ENCODE results near the gene CEBPZ.
A peak's percentile ranks its signal among the peaks of the same experiment; 100 is the strongest.
"Not testable (repeated sequence)": the region's sequence is repeated elsewhere in the genome, so short reads cannot be mapped to it uniquely, and the experiment has no call there.

Gene CEBPZ, protein sequence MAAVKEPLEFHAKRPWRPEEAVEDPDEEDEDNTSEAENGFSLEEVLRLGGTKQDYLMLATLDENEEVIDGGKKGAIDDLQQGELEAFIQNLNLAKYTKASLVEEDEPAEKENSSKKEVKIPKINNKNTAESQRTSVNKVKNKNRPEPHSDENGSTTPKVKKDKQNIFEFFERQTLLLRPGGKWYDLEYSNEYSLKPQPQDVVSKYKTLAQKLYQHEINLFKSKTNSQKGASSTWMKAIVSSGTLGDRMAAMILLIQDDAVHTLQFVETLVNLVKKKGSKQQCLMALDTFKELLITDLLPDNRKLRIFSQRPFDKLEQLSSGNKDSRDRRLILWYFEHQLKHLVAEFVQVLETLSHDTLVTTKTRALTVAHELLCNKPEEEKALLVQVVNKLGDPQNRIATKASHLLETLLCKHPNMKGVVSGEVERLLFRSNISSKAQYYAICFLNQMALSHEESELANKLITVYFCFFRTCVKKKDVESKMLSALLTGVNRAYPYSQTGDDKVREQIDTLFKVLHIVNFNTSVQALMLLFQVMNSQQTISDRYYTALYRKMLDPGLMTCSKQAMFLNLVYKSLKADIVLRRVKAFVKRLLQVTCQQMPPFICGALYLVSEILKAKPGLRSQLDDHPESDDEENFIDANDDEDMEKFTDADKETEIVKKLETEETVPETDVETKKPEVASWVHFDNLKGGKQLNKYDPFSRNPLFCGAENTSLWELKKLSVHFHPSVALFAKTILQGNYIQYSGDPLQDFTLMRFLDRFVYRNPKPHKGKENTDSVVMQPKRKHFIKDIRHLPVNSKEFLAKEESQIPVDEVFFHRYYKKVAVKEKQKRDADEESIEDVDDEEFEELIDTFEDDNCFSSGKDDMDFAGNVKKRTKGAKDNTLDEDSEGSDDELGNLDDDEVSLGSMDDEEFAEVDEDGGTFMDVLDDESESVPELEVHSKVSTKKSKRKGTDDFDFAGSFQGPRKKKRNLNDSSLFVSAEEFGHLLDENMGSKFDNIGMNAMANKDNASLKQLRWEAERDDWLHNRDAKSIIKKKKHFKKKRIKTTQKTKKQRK

DNA sequence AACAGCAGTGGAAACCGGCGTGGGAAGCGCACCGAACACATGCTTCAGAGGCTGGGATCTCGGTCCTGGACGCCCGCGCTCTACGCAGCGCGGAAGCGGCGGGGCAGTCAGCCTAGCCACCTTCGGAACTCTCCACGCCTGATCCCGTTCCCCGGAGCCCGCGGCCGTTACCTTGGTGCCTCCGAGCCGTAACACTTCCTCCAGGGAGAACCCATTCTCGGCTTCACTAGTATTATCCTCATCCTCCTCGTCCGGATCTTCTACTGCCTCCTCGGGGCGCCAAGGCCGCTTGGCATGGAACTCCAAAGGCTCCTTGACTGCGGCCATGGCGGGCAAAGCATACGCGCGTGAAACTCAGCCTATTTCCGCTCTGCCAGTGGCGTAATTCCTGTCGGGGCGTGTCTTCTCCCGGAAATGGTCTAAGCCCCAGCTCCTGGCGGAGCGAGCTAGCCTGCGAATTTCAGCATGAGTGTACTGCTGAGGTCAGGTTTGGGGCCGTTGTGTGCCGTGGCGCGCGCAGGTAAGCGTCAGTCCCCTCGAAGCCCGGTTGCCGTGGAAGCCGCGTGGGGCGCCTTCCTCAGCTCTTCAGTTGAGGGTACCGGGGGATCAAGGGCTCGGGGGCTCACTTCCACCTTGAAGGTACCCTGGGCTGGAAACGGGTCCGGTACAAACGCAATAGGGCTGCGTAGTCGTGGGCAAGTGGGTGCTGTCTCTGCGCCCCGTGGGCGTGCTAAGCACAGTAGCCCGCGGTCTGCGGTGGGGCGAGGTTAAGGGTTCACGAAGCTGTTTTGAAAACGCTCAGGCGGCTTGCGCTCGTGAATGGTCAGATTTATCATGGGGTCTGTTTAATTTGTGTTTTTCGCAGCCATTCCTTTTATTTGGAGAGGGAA is at the start of gene CEBPZ, which contains the start of gene NDUFAF7:
CEBPZ (minus strand) TSS at position 356 of the 890 bp plus-strand sequence; CDS start at position 327, 29 bp downstream.
NDUFAF7 (plus strand) TSS at position 418 of the 890 bp plus-strand sequence; CDS start at position 466, 48 bp downstream.
- DNase-seq (ENCODE audit: low spot score): peak; percentile 92

DNA sequence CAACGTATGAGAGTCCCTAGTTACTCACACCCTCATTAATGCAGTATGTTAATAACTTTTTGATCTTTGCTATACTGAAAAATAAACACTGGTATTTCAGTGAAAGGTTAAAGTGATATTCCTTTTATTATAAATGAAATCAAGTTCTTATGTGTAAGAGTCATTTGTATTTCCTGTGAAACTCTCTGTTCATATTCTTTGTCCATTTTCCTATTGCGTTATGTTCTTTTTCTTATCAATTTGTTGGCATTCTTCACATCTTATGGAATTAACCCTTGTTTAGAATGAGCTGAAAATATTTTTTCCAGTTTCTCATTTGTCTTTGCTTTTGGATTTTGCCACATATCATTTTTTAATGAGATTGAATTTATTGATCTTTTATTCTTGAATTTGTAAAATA is 44.9 kb upstream of the CEBPZ start:
- no peak for DNase-seq (ENCODE audit: low spot score)

DNA sequence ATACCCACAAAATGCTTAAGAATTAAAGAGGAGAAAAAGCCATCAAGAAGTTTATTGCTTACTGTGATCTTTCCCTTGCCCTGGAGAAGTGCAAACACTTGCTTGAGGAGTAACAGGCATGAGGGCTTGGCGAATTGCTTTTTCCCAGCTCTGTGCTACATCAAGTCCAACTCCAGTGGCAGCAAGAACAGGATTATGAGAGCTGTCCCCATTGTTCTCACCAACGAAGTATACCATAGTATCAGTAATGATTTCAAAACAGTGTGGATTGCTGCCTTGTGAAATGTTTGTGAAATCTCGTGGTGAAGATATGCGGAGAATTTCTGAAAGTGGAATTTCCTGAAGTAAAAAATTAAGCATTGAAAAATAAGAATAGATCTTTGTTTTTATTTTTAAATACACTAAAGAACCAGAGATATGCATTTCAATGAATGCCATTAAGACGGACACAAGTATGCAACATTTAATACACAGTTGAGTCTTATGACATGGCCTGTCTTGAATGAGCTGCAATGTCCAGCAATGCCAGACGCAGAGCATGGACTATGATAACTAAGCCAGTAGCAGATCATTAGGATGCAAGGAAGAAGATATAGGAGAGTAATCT is 43.1 kb upstream of the CEBPZ start:
- no peak for DNase-seq (ENCODE audit: low spot score)

DNA sequence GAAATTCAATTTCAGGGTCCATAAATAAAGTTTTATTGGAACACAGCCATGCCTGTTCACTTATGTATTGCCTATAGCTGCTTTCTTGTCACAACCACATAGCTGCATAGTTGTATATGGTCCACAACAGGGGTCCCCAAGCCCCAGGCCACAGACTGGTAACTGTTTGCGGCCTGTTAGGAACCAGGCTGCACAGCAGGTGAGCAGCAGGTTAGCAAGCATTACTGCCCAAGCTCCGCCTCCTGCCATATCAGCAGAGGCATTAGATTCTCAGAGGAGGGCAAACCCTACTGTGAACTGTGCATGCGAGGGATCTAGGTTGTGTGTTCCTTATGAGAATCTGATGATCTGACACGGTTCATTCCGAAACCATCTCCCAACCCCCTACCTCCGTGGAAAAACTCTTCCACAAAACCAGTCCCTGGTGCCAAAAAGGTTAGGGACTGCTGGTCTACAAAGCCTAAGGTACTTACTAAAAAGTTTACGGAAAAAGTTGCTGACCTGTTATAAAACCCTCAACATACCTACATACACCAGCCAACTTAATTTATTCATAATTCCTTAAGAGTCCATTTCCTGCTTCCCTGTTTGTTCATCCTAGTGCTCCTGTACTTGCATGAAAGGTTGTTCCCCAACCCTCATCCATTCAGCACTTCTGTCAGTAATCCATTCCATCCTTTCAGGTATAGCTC is 40.1 kb upstream of the CEBPZ start:
- no peak for DNase-seq (ENCODE audit: low spot score)

DNA sequence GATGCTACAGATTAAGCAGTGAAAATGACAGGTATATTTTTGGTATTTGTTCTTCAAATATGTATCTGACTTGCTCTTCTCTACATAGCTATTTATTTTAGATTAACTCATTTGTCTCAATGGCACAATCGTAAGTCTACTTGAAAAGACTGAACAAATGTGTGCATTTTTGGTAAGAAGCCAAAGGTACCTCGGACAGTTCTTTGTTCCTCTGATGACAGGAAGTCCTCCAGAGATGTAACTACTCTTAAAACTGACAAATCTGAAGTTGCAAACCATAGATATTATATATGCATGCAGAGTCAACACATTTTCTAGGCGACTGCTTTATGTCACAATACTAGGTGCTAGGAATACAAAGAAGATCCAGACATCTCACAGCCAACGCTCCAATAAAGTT is 36.7 kb upstream of the CEBPZ start:
- DNase-seq (ENCODE audit: low spot score): no peak

DNA sequence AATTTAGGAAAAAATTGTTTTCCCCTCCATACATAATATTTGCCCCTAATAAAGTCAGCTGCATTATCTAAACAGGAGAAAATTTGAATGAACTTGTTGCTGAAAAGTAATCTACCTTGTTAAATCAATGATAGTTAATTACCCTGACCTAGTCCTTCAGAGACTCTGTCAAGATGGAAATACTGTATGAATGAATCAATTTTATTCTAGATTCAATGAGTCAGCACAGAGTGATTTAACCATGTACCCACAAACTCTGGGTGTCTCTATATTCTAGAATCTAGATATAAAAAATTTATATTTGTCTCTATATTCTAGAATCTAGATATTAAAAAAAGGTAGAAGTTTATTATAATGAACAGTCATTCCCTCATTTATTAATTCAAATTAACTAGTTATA is 36.3 kb upstream of the CEBPZ start:
- no peak for DNase-seq (ENCODE audit: low spot score)

DNA sequence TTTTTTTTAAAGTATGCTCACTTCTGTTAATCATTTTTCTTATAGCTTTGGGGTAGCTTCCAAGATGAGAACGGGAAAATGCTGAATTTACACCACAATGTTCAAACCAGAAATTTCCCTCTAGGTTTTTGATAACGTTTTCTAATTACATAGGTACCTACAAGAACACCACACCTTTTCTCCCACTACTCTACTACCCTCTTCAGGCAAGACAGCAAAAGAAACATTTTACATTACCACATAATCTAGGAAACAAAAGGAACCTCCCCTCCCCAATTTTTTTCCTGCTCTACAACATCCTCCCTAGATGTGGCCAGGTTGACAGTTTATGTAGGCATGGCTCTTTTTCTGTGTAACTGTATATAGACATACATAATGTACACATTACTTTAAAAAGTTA is 32.4 kb upstream of the CEBPZ start:
- no peak for DNase-seq (ENCODE audit: low spot score)

DNA sequence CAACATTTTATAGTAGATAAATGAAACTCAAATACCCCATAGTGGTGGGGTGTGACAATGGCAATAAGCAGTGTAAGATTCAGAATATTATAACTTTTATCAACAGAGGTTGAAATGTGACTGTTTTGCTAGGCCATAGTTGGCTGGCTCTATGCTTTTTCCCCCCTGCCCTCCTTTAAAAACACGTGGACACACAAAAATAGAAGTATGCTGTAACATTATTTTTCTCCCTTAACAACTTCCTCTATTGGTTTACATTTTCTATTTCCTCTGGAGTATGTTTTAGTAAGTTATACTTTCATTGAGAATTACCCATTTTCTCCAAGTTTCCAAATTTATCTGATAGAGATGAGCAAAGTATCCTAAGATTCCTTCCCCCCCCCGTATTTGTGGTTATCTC is 31.1 kb upstream of the CEBPZ start:
- no peak for DNase-seq (ENCODE audit: low spot score)

DNA sequence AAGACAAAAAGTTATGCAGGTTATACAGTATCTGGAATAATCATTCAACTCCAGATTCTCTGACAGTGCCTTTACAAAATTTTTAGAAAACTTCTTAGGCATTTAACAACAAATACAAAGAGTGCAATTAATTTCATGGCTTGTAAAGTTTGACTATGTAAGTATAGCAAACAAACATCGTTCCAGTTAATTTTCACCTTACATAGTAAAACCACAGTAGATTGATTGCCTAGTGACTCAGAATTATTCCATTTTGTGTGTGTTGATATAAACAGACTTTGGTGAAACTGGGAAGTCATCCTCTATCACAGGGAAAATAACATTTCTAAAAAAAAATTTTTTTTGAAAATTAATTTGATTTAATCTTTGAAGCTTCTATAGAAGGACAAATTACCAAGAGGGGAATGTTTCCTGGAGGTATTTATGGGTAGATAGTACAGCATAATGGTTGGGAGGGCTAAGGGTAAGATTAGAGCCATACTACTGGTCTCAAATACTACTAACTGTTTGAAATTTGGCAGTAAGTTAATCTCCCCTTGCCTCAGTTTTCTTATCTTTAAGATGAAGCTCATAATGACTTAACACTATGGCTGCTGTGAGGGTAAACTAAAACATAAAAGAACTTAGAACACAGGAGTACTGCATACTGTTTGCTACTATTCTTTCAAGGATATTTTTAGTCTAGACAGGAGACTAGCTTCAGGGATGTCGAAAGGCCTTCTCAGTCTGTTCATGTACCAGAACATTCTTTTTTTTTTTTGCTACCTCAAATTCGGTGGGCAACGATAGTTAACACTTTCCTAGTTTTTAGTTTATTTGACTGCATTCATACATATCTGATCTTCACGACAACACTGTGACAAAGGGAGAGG is 19.7 kb upstream of the CEBPZ start:
- no peak for DNase-seq (ENCODE audit: low spot score)

DNA sequence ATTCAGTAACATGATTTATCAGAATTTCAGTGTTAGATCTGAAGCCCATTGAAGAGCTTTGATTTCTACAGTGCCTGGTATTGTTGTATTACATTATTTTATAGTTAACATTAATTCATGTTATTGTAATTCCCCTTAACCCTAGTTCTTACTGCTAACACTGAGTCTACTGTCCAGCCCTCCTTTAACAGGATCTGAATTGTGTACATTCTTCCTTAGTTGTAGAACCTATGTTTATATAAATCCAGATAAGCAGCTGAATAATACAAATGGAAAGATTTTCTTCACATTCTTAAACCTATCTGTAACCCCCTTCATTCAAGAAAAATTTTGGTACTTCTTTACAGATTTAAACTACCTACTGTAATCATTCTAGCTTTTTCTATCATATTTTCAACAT is 14.8 kb upstream of the CEBPZ start:
- DNase-seq (ENCODE audit: low spot score): no peak

DNA sequence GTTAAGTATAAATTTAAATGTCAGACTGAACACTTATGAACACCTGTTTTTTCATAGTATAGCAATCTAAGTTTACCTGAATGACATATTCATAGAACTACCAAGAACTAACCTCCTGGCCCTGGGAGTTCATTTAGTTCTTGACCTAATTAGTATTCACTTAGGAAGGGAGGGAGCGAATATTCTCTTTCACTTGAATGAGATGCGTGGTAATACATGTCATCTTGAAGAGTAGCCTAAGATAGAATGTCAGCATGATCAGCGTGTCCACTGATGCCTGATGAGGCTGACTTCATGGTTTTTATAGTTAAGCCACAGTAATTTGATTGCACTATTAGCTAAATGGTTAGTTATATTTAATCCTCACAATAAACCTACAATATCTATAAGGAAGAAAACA is 13.4 kb upstream of the CEBPZ start:
- no peak for DNase-seq (ENCODE audit: low spot score)

DNA sequence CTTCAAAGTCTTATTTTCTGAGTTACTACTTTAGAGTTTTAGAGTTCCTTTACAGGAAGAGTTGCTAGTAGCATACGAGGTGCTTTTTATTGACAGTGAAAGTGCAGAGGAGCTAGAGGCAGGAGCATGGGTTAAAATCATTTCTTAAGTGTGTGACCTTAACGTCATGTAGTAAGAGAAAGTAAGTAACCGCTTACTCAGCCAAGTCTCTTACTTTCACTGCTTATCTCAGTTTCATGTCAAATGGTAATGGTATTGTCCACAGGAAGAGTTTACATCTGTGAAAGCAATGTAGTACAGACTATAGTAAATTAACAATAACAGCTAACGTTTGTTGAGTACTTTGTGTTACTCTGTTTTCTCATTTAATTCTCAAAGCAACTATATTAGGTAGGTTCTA is 12.6 kb upstream of the CEBPZ start:
- no peak for DNase-seq (ENCODE audit: low spot score)

DNA sequence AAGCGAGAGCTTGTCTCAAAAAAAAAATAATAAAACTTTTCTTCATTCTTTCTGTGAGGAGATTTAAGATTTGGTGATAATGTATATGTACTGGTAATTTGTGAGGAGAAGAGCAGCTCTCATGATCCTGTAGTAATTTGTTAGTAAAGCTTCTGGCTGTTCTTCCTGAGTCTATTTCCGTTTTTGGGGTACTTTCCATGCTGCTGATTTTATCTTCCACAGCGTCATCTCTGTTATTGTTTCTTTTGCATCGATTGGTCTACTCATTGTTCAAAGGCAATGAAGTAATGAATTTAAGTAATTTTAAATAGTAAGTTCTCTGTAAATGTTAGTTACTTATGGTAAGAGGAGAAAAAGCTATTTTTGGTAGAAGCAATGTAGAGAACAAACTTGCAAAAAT is 12.0 kb upstream of the CEBPZ start:
- DNase-seq (ENCODE audit: low spot score): no peak

DNA sequence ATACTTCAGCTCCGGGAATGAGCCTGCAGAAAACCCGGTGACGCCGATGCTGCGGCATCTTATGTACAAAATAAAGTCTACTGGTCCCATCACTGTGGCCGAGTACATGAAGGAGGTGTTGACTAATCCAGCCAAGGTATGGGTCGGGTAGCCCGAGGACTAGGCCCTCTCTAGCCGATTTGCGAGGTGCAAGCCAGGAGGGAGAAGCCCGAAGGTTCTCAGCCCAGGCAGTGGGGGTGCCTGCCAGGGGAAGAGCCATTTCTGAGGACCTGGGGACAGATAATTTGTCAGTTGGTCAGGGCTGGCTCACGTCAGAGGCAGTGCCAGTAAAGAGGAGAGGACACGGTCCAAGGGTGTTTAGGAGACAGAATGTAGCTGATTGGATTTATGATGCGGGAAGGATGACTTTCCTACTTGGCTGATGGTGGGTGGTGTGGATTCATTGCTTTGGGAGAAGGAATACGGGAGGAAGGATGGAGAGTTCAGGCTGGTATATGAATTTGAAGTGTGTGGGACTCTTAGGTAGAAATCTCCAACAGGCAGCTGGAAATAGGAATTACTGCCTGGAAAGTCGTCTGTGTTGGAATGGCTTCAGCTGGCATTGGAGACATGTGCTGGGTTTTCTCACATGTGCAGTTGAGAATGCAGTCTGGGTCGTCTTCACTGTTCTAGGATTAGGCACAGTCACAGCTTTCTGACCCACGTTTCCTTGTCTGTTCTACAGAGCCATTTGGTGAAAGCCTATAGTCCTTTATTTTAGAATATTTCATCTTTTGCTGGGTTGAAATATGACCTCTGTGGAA is 936 bp upstream of the CEBPZ start:
- DNase-seq (ENCODE audit: low spot score): peak; percentile 4

DNA sequence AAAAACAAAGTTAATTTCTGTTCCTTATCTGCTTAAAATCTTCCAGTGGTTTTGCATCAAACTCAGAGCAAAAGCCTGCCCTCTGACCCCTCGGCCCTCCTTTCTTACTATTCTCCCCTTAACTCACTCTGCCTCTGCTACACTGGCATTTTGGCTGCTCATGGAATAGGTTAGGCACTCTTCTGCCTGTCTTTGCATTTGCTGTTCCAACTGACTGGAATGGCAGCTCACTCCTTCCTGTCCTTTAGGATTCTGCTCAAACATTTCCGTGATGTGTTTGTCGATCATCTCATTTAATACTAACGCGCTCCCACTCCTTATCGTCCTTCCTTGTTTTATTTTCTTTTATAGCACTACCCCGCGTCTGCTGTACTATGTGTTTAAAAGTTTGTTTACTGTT is 815 bp downstream of the CEBPZ start:
- DNase-seq (ENCODE audit: low spot score): peak; percentile 18

DNA sequence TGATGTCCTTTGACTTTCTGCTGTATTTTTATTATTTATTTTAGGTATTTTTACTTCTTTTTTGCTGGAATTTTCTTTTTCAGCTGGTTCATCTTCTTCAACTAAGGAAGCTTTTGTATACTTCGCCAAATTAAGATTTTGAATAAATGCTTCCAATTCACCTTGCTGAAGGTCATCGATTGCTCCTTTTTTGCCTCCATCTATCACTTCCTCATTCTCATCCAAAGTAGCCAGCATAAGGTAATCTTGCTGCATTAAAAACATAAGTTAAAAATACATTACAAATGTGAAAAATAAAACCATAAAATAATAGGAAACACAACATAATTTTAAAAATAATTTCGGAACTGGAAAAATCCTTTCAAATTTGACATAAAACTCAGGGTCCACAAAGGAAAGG is 2.6 kb downstream of the CEBPZ start:
- DNase-seq (ENCODE audit: low spot score): no peak

DNA sequence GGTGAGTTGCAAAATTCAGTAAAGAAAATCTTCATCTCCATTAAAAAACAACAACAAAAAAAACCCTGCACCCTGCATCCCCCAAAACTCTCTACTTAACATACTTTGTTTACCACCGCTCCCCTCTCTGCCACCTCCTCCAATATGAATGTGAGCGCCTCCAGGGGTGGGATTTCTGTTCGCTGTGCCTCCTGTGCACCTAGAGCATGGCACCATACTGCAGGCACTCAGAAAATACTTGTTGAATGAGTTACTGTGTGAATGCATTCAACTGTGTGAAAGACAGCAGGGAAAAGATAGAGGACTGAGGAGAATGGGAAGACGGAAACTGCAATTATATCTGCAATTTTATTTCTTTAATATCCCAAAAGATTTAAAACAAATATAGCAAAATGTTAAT is 4.5 kb downstream of the CEBPZ start:
- no peak for DNase-seq (ENCODE audit: low spot score)

DNA sequence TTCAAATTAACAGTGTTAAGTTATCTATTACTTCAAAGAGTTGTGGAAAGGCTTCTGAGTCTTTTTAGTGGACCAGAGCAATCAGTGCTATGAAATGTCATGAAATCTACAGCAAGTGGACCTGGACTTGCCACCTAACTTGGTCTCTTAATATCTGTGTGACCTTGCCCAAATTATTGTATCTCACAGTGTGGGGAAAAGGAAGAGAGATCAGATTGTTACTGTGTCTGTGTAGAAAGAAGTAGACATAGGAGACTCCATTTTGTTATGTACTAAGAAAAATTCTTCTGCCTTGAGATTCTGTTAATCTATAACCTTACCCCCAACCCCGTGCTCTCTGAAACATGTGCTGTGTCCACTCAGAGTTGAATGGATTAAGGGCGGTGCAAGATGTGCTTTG is 6.3 kb downstream of the CEBPZ start:
- not testable (repeated sequence) for DNase-seq (ENCODE audit: low spot score)

DNA sequence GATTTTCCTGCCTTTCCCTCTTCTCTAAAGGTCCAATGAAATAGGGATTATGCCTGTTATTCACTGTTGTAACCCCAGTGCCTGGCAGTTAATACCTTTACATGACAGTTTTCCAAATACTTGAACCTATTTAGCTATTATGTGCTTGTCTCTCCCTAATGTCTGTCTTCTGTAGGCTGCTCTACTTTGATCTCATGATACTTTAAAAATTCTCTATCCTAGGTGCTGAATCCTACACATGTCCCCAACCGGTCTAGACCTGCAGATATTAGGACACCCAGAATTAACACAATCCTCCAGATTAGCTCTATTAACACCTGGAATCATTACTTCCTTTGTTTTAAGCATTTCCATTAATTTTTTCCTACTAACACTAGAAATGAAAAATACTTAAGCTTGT is 7.3 kb downstream of the CEBPZ start:
- no peak for DNase-seq (ENCODE audit: low spot score)

Data from kidney capillary endothelial cell (primary cell).